Loucy (cell line): ENCODE measurements around the gene CYP3A4.

Experiments
- EZH2phosphoT487 ChIP-seq: fragments of 200-600 bp; IDR thresholded peaks from 2 replicates; pipeline ENCODE4 v1.6.1; 2018; ENCODE audit warnings: antibody characterized with exemption, mild to moderate bottlenecking, moderate library complexity, borderline replicate concordance
- TF ChIP-seq, protein P1 (sequence below): fragments of 200-600 bp; sonication (generic); conservative IDR thresholded peaks from 2 replicates; pipeline ENCODE4 v1.5.1; 2014; ENCODE audit warnings: mild to moderate bottlenecking, antibody characterized with exemption, low read length

DNA sequence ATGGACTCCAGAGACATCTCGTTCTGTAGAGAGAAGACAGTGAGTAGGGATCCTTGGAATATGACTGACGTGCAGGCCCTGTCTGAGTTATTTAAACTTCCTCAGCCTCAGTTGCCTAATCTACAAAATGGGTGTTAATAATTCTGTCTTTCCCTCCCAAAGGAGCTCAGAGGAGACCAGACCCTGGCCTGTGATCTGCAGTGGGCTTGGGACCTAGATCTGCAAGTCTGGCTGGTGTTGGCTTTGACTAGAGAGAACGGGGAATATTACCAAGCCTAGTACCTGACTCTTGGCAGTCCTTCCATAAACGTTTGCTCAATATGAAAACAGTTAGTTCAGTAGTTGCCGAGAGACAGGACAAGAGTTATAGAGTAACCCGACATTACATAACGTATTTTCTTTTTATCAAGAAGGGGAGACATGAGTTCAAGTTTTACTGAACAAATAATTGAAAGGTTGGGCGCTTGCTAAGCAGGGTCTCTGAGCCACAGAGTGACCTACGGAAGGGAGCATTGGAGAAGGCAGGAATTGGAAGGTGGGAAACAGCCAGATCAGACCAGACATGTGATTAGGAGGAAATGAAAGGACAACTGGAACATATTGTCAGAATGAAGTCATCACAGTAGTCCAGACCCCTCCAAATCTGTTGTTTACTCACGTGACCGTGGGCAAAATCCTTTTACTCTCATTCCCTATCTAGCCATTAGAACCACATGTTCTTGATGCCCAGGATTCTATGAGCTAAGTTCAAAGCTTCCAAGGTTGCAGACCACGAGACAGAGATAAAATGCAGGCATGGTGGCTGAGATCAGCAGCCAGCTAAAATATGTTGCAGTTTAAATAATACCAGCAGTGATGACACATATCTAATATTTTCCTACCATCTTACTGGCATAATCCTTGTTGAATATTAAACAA lies 10.9 kb upstream of the CYP3A4 start:
- TF ChIP-seq, protein P1, sequence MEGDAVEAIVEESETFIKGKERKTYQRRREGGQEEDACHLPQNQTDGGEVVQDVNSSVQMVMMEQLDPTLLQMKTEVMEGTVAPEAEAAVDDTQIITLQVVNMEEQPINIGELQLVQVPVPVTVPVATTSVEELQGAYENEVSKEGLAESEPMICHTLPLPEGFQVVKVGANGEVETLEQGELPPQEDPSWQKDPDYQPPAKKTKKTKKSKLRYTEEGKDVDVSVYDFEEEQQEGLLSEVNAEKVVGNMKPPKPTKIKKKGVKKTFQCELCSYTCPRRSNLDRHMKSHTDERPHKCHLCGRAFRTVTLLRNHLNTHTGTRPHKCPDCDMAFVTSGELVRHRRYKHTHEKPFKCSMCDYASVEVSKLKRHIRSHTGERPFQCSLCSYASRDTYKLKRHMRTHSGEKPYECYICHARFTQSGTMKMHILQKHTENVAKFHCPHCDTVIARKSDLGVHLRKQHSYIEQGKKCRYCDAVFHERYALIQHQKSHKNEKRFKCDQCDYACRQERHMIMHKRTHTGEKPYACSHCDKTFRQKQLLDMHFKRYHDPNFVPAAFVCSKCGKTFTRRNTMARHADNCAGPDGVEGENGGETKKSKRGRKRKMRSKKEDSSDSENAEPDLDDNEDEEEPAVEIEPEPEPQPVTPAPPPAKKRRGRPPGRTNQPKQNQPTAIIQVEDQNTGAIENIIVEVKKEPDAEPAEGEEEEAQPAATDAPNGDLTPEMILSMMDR: no peak
- TF ChIP-seq EZH2phosphoT487: no peak
